Activated B cell treated with CpG ODN at 0.5 μM for 24 hours (primary cell): ENCODE measurements around the gene SAP30BP. TPM values are rescaled to one million over a fixed set of nuclear protein-coding genes. Genes with fewer than 3 reads are reported as not detected.

Experiments used
- ATAC-seq: fragments of 200-7000 bp; cut with Tn5 transposase; one replicate; pipeline ENCODE4 v1.10.0; 2021; ENCODE audit warnings: low read depth, mild to moderate bottlenecking, moderate library complexity
- CTCF ChIA-PET: fragments of 350-600 bp; sonication (Branson Sonifier 250); formaldehyde crosslinking; loops from one replicate; lab custom pipeline; 2021; ENCODE audit warnings: antibody characterized with exemption; lab: Charles Lee
- POLR2A ChIA-PET: fragments of 350-600 bp; sonication (Branson Sonifier 250); formaldehyde crosslinking; loops from one replicate; lab custom pipeline; 2021; ENCODE audit warnings: antibody characterized with exemption; lab: Charles Lee
- DNase-seq: peaks from one replicate; pipeline ENCODE4 v3.0.0; 2022
- H3K27ac Mint-ChIP-seq: one replicate; pipeline ENCODE4 v1.8.0; 2020; ENCODE audit warnings: mixed read lengths
- H3K27me3 Mint-ChIP-seq: one replicate; pipeline ENCODE4 v1.8.0; 2021; ENCODE audit warnings: mixed read lengths
- H3K36me3 Mint-ChIP-seq: one replicate; pipeline ENCODE4 v1.8.0; 2021; ENCODE audit warnings: low read depth, mixed read lengths
- H3K4me1 Mint-ChIP-seq: one replicate; pipeline ENCODE4 v1.8.0; 2021; ENCODE audit warnings: mixed read lengths
- H3K4me3 Mint-ChIP-seq: one replicate; pipeline ENCODE4 v1.8.0; 2020; ENCODE audit warnings: mild to moderate bottlenecking, mixed read lengths
- H3K9me3 Mint-ChIP-seq: one replicate; pipeline ENCODE4 v1.8.0; 2020; ENCODE audit warnings: mixed read lengths
- intact Hi-C: fragments of 100-400 bp; cut with micrococcal nuclease; formaldehyde crosslinking; loops from one replicate; pipeline ENCODE4 v1.15.1; 2024
- total RNA-seq: library from RNA; stranded (reverse); gene quantifications from 2 replicates; pipeline ENCODE4 v1.2.3, GENCODE V29; 2022
- TF ChIP-seq, protein P1 (sequence below): fragments of 200-600 bp; IDR thresholded peaks from one replicate; pipeline ENCODE4 v1.8.0; 2022; ENCODE audit warnings: antibody characterized with exemption, mild to moderate bottlenecking

The SAP30BP gene
- total RNA-seq, 1 donor from 2014 or later = 184 TPM

DNA sequence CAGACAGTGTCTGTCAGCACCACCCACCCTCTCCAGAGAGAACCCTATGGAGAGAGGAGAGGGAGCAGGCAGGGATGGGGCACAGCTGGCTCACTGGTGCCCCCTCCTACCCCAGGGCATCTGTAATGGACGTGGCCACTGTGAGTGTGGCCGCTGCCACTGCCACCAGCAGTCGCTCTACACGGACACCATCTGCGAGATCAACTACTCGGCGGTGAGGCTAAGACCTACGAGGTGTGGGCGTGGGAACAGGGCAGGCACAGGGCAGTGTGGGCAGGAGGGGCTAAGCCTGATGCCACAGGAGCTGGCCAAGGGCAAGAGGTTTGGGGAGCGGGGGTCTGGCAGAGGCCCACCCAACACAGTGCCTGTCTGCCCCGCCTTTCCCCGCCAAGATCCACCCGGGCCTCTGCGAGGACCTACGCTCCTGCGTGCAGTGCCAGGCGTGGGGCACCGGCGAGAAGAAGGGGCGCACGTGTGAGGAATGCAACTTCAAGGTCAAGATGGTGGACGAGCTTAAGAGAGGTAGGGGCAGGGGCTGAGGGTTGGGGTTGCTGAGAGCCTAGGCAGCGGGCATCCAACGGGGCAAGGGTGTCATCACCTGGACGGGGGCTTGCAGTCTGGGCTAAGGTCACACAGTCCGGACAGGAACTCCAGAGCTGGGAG is 69.2 kb downstream of the SAP30BP start:
- CTCF ChIA-PET = interaction anchor here (2.0 kb wide), 1 partner anchor 17 kb away, joined by 5 read pairs; no protein-coding TSS in a partner anchor
- Mint-ChIP-seq H3K9me3 (no peaks in the 10 kb centered on the region), H3K4me1 (peaks cover 12% of the 10 kb centered on the region), H3K27me3 (no peaks in the 10 kb centered on the region), H3K4me3 (no peak overlapping the region), H3K36me3 (no peaks in the 10 kb centered on the region), H3K27ac (no peak overlapping the region)
- POLR2A ChIA-PET = no interaction called here
- TF ChIP-seq, protein P1, sequence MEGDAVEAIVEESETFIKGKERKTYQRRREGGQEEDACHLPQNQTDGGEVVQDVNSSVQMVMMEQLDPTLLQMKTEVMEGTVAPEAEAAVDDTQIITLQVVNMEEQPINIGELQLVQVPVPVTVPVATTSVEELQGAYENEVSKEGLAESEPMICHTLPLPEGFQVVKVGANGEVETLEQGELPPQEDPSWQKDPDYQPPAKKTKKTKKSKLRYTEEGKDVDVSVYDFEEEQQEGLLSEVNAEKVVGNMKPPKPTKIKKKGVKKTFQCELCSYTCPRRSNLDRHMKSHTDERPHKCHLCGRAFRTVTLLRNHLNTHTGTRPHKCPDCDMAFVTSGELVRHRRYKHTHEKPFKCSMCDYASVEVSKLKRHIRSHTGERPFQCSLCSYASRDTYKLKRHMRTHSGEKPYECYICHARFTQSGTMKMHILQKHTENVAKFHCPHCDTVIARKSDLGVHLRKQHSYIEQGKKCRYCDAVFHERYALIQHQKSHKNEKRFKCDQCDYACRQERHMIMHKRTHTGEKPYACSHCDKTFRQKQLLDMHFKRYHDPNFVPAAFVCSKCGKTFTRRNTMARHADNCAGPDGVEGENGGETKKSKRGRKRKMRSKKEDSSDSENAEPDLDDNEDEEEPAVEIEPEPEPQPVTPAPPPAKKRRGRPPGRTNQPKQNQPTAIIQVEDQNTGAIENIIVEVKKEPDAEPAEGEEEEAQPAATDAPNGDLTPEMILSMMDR = no peak
- ATAC-seq (no peak), DNase-seq (no peak)
- intact Hi-C loops = no loop called here

GRCh38 chr17:75737133-75737962 is 70.2 kb downstream of the SAP30BP start:
- ATAC-seq (no peak), DNase-seq (no peak)
- H3K27ac Mint-ChIP-seq = no peak overlapping the region
- no peaks in the 10 kb centered on the region for H3K27me3 Mint-ChIP-seq
- no peak overlapping the region for H3K4me3 Mint-ChIP-seq
- H3K9me3 Mint-ChIP-seq = no peaks in the 10 kb centered on the region
- ChIA-PET POLR2A (interaction anchor here (0.5 to 0.7 kb wide), 3 partner anchors 45 to 568 kb away, joined by 4 to 6 read pairs (median 5); partner anchors contain the start of gene TMEM94), CTCF (interaction anchor here (1.1 to 5.0 kb wide), 6 partner anchors 11 to 104 kb away, joined by 3 to 25 read pairs (median 4); partner anchors contain the start of gene SMIM5)
- intact Hi-C loops = no loop called here
- TF ChIP-seq, protein P1 = no peak
- H3K36me3 Mint-ChIP-seq = no peaks in the 10 kb centered on the region
- H3K4me1 Mint-ChIP-seq = peaks cover 12% of the 10 kb centered on the region

DNA sequence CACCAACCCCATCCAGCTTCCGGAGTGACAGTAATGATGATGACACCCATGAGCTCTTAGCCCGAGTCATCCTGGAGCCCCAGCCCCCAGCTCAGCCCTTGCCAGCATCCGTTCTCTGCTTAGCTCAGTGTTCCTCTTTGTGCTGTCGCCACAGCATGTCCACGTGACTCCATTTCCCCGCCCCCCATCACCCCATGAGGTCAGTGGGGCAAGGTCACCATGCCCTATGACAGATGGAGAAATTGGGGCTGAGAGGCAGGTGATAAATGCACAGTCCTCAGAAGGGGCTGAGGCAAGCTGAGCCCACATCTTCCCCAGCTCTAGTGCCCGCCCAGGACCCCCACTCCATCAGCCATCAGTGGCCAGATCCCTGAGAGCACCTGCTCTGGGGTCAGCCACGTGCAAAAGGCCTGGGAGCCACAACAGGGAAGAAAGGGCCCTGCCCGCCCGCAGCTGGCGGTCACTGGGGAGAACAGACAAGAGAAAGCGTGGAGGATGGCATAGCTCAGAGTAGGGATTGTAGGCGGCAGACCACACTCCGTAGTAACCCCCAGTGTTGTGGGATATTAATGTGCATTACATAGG is 71.2 kb downstream of the SAP30BP start:
- ChIA-PET POLR2A (interaction anchor here (0.6 to 0.7 kb wide), 2 partner anchors 282 to 569 kb away, joined by 4 to 5 read pairs; partner anchors contain the start of gene TMEM94), CTCF (interaction anchor here (1.1 to 5.0 kb wide), 6 partner anchors 10 to 105 kb away, joined by 3 to 25 read pairs (median 4); partner anchors contain the start of gene SMIM5)
- TF ChIP-seq, protein P1 = no peak
- intact Hi-C loops = no loop called here
- no peaks in the 10 kb centered on the region for H3K9me3 Mint-ChIP-seq
- DNase-seq (no peak), ATAC-seq (no peak)
- H3K4me1 Mint-ChIP-seq = peaks cover 12% of the 10 kb centered on the region
- H3K27ac Mint-ChIP-seq = peak overlapping the region; percentile 6
- no peaks in the 10 kb centered on the region for H3K36me3 Mint-ChIP-seq
- no peaks in the 10 kb centered on the region for H3K27me3 Mint-ChIP-seq
- no peak overlapping the region for H3K4me3 Mint-ChIP-seq

DNA sequence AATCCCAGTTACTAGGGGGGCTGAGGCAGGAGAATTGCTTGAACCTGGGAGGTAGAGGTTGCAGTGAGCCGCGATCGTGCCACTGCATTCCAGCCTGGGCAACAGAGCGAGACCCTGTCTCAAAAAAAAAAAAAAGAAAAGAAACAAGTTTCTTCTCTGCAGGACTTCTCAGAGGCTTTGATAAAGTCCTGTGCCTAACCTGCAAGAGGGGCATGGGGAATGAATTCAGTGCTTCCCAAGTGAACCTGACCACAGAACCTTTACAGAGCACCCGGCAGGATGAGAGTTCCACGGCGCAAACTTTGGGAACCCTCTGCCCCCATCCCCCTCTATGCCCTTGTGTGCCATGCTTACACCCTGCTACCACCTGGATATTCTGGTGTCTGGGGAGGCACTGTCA is 72.0 kb downstream of the SAP30BP start:
- POLR2A ChIA-PET = no interaction called here

More for the DNA sequence above, 72.0 kb downstream of the SAP30BP start:
- TF ChIP-seq, protein P1 = no peak
- Mint-ChIP-seq H3K9me3 (no peaks in the 10 kb centered on the region), H3K36me3 (no peaks in the 10 kb centered on the region), H3K4me1 (peaks cover 12% of the 10 kb centered on the region), H3K27me3 (no peaks in the 10 kb centered on the region), H3K27ac (no peak overlapping the region), H3K4me3 (no peak overlapping the region)
- intact Hi-C loops = no loop called here
- ATAC-seq (no peak), DNase-seq (no peak)
- CTCF ChIA-PET = interaction anchor here (1.0 to 5.0 kb wide), 4 partner anchors 9 to 106 kb away, joined by 3 to 25 read pairs (median 7); partner anchors contain the start of gene SMIM5
